ENCODE results near the gene PCK2. TPM values are rescaled to one million over a fixed set of nuclear protein-coding genes. Genes with fewer than 3 reads are reported as not detected.

PCK2 gene
- total and polyA plus RNA-seq, 2 of the 8 experiments (the other 6 are each of a cell fraction or from before 2014, with no cell fraction given): 81.9 to 115 TPM

- no peak for FAIRE-seq
- Histone ChIP-seq H3K23me2 (ENCODE audit: low read depth, low read length) (no peaks in the 10 kb centered on the region), H2BK120ac (replicated peaks; ENCODE audit: low read depth, low read length) (no peak overlapping the region), H3K4me2 (ENCODE audit: insufficient read depth in 1 of 2, low read depth in 2 of 2, low read length in 2 of 2) (no peak overlapping the region), H3K9ac (replicated peaks in 1 of 4; ENCODE audit: extremely low read depth in 1 of 4, low read depth in 3 of 4, low read length in 3 of 4) (no peak overlapping the region), H3K27ac (ENCODE audit: low read depth, low read length) (no peak overlapping the region), H2BK12ac (ENCODE audit: low read depth, low read length) (no peak overlapping the region), H3K4me3 (ENCODE audit: extremely low read depth in 1 of 4, insufficient read depth in 2 of 4, low read depth in 3 of 4, low read length in 4 of 4) (no peak overlapping the region), H3K4ac (replicated peaks; ENCODE audit: insufficient read length, low read depth, low read length) (no peak overlapping the region), H4K91ac (replicated peaks; ENCODE audit: insufficient read length, low read length) (no peak overlapping the region), H2BK20ac (ENCODE audit: low read length) (no peak overlapping the region), H3K4me1 (replicated peaks in 1 of 4; ENCODE audit: control insufficient read depth in 3 of 4, insufficient read depth in 4 of 4, low read length in 3 of 4) (0 out of 7 replicates have a peak, but pooled peaks cover 0 to 2% (median 0%) of the 10 kb centered on the region in 4 experiments), H3K79me1 (ENCODE audit: low read depth, low read length) (no peaks in the 10 kb centered on the region), H3K56ac (replicated peaks; ENCODE audit: insufficient read length, low read depth, low read length) (no peak overlapping the region), H3K27me3 (replicated peaks in 1 of 4; ENCODE audit: control insufficient read depth in 3 of 4, extremely low read depth in 1 of 4, insufficient read depth in 3 of 4, low read length in 3 of 4) (no peaks in the 10 kb centered on the region), H3K18ac (ENCODE audit: extremely low read depth, low read length) (no peak overlapping the region), H4K8ac (ENCODE audit: extremely low read depth, insufficient read depth, low read length) (no peak overlapping the region), H2BK5ac (ENCODE audit: low read depth, low read length) (no peak overlapping the region), H3K36me3 (ENCODE audit: control insufficient read depth in 2 of 4, insufficient read depth in 4 of 4, low read length in 3 of 4) (no peaks in the 10 kb centered on the region; a peak in 1 of 8 replicates), H3K79me2 (ENCODE audit: control insufficient read depth in 1 of 2, insufficient read depth in 2 of 2, low read length in 2 of 2) (no peaks in the 10 kb centered on the region), H3K9me3 (ENCODE audit: insufficient read depth in 2 of 2, low read depth in 1 of 2, low read length in 1 of 2) (no peaks in the 10 kb centered on the region), H4K20me1 (replicated peaks in 1 of 2; ENCODE audit: control insufficient read depth in 1 of 2, insufficient read depth in 2 of 2, low read length in 2 of 2) (peaks cover 0 to 2% of the 10 kb centered on the region in 2 experiments), H2BK15ac (ENCODE audit: low read length) (no peak overlapping the region), H2AFZ (ENCODE audit: low read length) (no peak overlapping the region), H3K14ac (ENCODE audit: insufficient read length) (no peak overlapping the region), H3K23ac (ENCODE audit: insufficient read length) (no peak overlapping the region), H4K5ac (ENCODE audit: insufficient read length, low read depth, low read length) (no peak overlapping the region), H2AK5ac (ENCODE audit: low read depth, low read length) (no peak overlapping the region)
- POLR2A ChIA-PET (ENCODE audit: partially characterized antibody): interaction anchor here (1.0 to 27.2 kb wide), 6 partner anchors 8 to 56 kb away, joined by 3 to 626 read pairs (median 6); partner anchors contain the start of gene PCK2
- TF ChIP-seq MAFK (IDR thresholded peaks at IDR 0.05; ENCODE audit: low read depth, low read length) (no peak), BACH1 (IDR thresholded peaks at IDR 0.05; ENCODE audit: low read length) (no peak), TCF12 (IDR thresholded peaks at IDR 0.05; ENCODE audit: low read depth, low read length) (no peak), RXRA (IDR thresholded peaks at IDR 0.05; ENCODE audit: insufficient read depth, low read depth, low read length) (no peak), EGR1 (IDR thresholded peaks at IDR 0.05; ENCODE audit: borderline replicate concordance, low read depth, low read length) (no peak), BCL11A (IDR thresholded peaks at IDR 0.05; ENCODE audit: low read depth in 2 of 2, low read length in 2 of 2) (no peak), RAD21 (IDR thresholded peaks at IDR 0.05 in 1 of 2, conservative IDR thresholded peaks at IDR 0.05 in 1 of 2; ENCODE audit: low read depth in 2 of 2, low read length in 2 of 2) (no peak), POLR2AphosphoS5 (IDR thresholded peaks at IDR 0.05; ENCODE audit: low read depth, low read length) (no peak), TAF7 (optimal IDR thresholded peaks at IDR 0.05; ENCODE audit: borderline replicate concordance, low read depth, low read length) (no peak), CBX5 (IDR thresholded peaks at IDR 0.05; ENCODE audit: low read depth, low read length) (no peak), ATF3 (IDR thresholded peaks at IDR 0.05; ENCODE audit: insufficient read depth, low read depth, low read length) (no peak)
- 92% methylated on average over 10 of the region's 10 CpGs; no CpG with 5 or more reads in 1 of the 2 experiments for WGBS, 2 experiments (ENCODE audit: extremely low coverage in 1 of 2, insufficient coverage in 1 of 2, insufficient read length in 1 of 2, insufficient replicate concordance in 2 of 2, low coverage in 1 of 2, low lambda C conversion rate in 2 of 2, missing lambda C conversion rate in 1 of 2)
- DNase-seq (ENCODE audit: low read depth in 1 of 2, low spot score in 2 of 2): no peak
- CTCF ChIA-PET (ENCODE audit: partially characterized antibody): interaction anchor here (0.8 to 23.8 kb wide), 11 partner anchors 9 to 48 kb away, joined by 3 to 316 read pairs (median 6); partner anchors contain the start of gene PCK2
These were observed 33.7 kb upstream of the PCK2 start for GRCh38 chr14:24060443-24060842.

Measured in H1 (cell line).